Raji (cell line): ENCODE measurements around the gene UPF1.

Experiments
- POLR2A ChIP-seq: IDR thresholded peaks from 2 replicates; pipeline ENCODE4 v1.6.1; 2011; ENCODE audit warnings: low read depth, low read length, control low read depth; ENCODE audit not compliant: insufficient read depth

The UPF1 gene

DNA sequence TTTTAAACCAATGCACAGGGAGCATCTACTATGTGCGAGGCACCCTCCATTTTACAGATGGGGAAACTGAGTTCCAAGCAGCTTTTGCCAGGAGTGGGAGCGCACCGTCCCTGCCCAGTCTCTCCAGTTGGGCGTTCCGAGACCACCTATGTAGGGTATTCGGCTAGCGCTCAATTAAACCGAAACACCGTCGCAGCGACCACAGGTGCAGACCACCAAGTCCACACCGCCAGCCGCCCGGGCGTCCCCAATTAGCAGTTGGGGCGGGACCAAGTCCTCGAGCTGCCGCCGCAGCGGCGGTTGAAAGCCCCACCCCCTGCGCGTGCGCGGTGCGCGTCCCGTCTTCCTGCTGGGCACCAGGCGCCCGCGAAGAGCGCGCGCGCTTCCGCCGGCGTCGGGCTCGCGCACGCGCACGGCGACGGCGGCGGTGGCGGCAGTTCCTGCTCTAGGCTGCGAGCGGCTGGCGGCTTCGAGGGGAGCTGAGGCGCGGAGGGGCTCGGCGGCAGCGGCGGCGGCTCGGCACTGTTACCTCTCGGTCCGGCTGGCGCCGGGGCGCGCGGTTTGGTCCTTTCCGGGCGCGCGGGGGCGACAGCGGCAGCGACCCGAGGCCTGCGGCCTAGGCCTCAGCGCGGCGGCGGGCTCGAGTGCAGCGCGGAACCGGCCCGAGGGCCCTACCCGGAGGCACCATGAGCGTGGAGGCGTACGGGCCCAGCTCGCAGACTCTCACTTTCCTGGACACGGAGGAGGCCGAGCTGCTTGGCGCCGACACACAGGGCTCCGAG lies at the start of gene UPF1:
TSS of gene UPF1 (plus strand) at position 436 of the 782 bp plus-strand sequence. CDS start at position 687, 251 bp downstream.
- peak; percentile 89 for TF ChIP-seq POLR2A

DNA sequence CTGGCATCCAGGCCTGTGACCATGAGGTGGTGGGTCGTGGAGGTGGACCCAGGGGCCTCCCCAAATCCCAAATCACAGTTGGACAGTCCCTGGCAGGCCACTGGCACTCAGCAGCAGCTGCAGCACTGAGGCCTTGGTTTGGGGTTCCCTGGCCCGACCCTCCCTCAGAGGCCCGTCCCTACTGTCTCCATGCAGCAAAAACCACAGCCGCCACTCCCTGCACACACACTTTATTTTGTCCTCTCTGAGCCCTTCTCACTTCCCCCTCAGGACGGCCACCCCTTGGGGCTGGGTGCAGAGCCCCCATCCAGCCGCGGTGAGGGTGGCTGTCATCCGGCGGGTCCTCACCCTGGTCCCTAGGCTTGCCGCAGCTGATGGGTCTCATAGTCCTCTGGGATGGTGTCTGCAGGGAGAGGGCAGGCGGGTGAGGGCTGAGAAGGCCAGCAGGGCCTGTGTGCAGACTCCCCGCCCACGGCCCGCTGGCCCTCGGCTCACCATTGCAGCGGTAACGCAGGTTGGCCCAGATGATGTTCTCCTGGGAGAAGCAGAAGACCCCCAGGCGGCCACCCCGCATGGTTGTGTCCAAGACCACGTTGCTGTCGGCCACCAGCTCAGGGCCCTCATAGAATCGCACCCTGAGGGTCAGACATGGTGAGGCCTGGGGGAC lies 49.1 kb upstream of the UPF1 start:
- no peak for TF ChIP-seq POLR2A

DNA sequence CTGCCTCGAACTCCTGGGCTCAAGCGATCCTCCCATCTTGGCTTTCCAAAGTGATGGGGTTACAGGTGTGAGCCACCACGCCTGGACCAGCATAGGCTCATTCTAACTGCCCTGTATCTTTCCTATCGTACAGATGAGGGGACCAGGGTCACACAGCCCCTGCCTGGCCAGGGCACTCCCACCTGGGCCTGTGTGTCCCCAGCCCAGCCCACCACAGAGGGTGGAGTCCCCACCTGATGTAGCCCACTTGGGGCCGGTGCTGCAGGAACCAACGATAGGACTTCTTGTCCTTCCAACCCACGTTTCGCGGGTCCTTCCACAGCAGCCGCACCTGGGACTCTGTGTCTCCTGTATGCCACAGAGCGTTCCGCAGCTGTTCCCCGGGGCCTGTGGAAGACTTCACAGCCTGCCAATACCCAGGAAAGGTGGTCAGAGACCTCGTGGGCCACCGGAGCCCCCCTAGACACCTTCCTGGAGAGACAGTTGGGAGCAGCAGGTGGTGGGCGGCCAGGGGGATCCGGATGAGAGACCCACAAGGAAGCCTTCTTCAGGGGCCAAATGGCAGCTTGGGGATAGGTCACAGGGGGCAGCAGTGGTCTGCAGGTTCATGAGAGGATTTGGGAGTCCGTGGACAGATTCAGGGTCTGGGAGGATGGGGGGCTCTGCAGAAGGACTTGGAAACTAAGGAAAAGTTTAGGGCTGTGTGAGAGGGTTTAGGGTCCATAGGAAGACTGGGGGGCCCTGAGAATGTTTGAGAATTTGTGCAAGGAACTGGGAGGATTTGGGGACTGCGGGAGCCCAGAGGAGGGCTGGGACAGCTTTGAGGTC lies 47.6 kb upstream of the UPF1 start:
- no peak for TF ChIP-seq POLR2A

- no peak for TF ChIP-seq POLR2A
Measured at GRCh38 chr19:18784786-18785120, 47.0 kb upstream of the UPF1 start.

- TF ChIP-seq POLR2A, result no peak
Measured at GRCh38 chr19:18785179-18786124, 46.3 kb upstream of the UPF1 start.

- TF ChIP-seq POLR2A, result no peak
Measured at GRCh38 chr19:18788529-18789421, 43.0 kb upstream of the UPF1 start.

- no peak for TF ChIP-seq POLR2A
Measured at GRCh38 chr19:18789422-18789869, 42.3 kb upstream of the UPF1 start.

- no peak for TF ChIP-seq POLR2A
Measured at GRCh38 chr19:18789883-18790565, 41.7 kb upstream of the UPF1 start.

GRCh38 chr19:18790566-18791314 lies 41.0 kb upstream of the UPF1 start, which contains the start of gene COMP:
Gene COMP, minus strand, starts transcription at chr19:18791305. Its CDS starts 36 bp downstream, at chr19:18791269.
- no peak for TF ChIP-seq POLR2A

DNA sequence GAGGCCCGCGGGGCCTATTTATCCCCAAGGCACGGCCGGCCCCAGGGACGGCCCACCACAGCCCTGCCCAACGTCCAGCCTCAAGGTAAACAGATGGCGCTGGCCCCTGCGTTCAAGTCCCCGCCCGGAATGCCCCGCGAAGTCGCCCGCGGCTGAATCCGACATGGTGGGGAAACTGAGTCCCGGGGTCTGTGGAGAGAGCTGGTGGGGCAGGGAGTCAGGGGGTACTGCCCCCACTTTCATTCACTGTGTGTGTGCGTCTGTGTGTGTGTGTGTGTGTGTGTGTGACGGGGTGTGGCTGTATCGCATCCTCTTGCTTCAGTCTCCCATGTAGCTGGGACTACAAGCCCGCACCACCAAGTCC lies 40.5 kb upstream of the UPF1 start:
- TF ChIP-seq POLR2A, result no peak

- TF ChIP-seq POLR2A, result no peak
Measured at GRCh38 chr19:18792661-18793060, 39.1 kb upstream of the UPF1 start.

DNA sequence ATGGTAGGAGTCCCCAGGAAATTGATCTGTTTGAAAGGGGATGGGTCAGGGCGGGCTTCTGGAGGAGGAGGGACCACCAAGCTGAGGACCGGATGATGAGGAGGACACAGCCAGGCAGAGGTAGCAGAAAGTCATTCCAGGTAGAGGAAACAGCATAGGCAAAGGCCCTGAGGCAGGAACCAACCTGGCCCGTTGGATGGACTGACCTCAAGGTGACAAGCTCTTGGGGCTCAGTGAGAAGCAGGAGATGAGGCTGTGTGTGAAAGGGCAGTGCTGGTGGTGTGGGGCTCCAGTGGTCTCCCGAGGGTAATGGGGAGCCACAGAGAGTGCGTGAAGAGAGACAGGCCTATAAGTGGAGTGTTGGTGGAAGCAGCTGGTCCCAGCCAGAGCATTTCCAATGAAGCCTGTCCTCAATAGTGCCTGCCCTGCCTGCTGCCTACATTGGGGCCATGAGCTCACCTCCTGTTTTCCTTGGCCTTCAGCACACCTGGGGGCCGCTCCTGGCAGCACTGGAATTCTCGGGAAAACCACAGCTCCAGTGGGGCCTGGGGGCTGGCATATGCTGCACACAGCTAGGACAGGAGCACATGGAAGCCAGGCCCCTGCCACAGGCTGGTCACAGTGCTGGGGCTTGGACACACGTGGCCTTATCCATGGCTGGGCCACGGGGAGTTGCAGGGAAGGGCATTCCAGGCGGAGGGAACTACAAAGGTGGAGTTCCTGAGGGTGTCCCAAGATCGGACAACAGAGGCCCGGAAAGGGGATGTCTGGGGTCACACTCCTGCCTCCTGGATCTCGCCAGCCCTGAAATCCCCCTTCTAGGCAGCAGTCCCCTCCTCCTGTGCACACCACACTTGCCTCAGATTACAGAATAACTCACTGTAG lies 38.4 kb upstream of the UPF1 start:
- TF ChIP-seq POLR2A, result no peak

GRCh38 chr19:18794029-18794313 lies 37.8 kb upstream of the UPF1 start:
- TF ChIP-seq POLR2A, result no peak
